T-cell (primary cell): ENCODE data around the gene EBNA1BP2. TPM values are rescaled to one million over a fixed set of nuclear protein-coding genes. Genes with fewer than 3 reads are reported as not detected.
"Not testable (repeated sequence)": the region's sequence is repeated elsewhere in the genome, so short reads cannot be mapped to it uniquely, and the experiment has no call there.

ENCODE experiments used
- ATAC-seq, 4 experiments: fragments of 200-7000 bp in 3 of 4; fragments of 150-1000 bp in 1 of 4; cut with Tn5 transposase; replicated peaks in 1 of 4; 1 replicate in 3 of 4; 2 replicates in 1 of 4; pipeline ENCODE4 v1.10.0; 2021; ENCODE audit warnings: moderate library complexity in 3 of 4, mild to moderate bottlenecking in 2 of 4, moderate number of reproducible peaks in 1 of 4
- CTCF ChIA-PET, 2 donors: fragments of 300-600 bp; sonication (Branson Sonifier 250); formaldehyde crosslinking; loops; one replicate each; lab custom pipeline; 2022; ENCODE audit warnings: antibody characterized with exemption in 2 of 2; lab: Charles Lee
- POLR2A ChIA-PET, 2 donors: fragments of 300-600 bp; sonication (Branson Sonifier 250); formaldehyde crosslinking; loops; one replicate each; lab custom pipeline; 2022; ENCODE audit warnings: antibody characterized with exemption in 2 of 2; lab: Charles Lee
- DNase-seq, 35 experiments: peaks; one replicate each; pipeline versions ENCODE4 v3.0.0 to v3.0.0-alpha.2; 2013 to 2023
- H3K27ac ChIP-seq: one replicate; pipeline ENCODE4 v1.5.1; 2013; ENCODE audit warnings: low read length
- H3K27me3 ChIP-seq, 2 experiments: replicated peaks in 1 of 2; 1 replicate in 1 of 2; 2 replicates in 1 of 2; pipeline versions ENCODE4 v1.6.1 to v1.7.0; 2013; ENCODE audit warnings: low read length in 1 of 2, mixed read lengths in 1 of 2; ENCODE audit not compliant: control insufficient read depth in 2 of 2, insufficient read depth in 2 of 2; ENCODE audit errors: extremely low read depth in 1 of 2
- H3K36me3 ChIP-seq, 2 donors: 1 replicate in 1 of 2; 2 replicates in 1 of 2; pipeline versions ENCODE4 v1.6.1 to v1.7.0; 2013; ENCODE audit warnings: low read length in 1 of 2; ENCODE audit not compliant: control insufficient read depth in 2 of 2, insufficient read depth in 1 of 2; ENCODE audit errors: extremely low read depth in 1 of 2
- H3K4me1 ChIP-seq, 2 experiments: 1 replicate in 1 of 2; 2 replicates in 1 of 2; pipeline versions ENCODE4 v1.6.1 to v1.7.0; 2013; ENCODE audit warnings: low read length in 2 of 2, mixed read lengths in 1 of 2; ENCODE audit not compliant: insufficient read depth in 2 of 2, control insufficient read depth in 1 of 2; ENCODE audit errors: extremely low read depth in 1 of 2
- H3K4me3 ChIP-seq, 2 donors: 1 replicate in 1 of 2; 2 replicates in 1 of 2; pipeline versions ENCODE4 v1.5.1 to v1.7.0; 2013; ENCODE audit warnings: mild to moderate bottlenecking in 2 of 2, low read length in 1 of 2, moderate library complexity in 1 of 2; ENCODE audit not compliant: control insufficient read depth in 1 of 2; ENCODE audit errors: extremely low read depth in 1 of 2
- H3K9me3 ChIP-seq: 2 replicates; pipeline ENCODE4 v1.7.0; 2013
- H3K27ac Mint-ChIP-seq, 2 donors: one replicate each; pipeline ENCODE4 v1.8.0; 2020 to 2021; ENCODE audit warnings: mild to moderate bottlenecking in 2 of 2, mixed read lengths in 2 of 2
- H3K27me3 Mint-ChIP-seq, 2 donors: one replicate each; pipeline ENCODE4 v1.8.0; 2021 to 2022; ENCODE audit warnings: mixed read lengths in 2 of 2
- H3K36me3 Mint-ChIP-seq: one replicate; pipeline ENCODE4 v1.8.0; 2021; ENCODE audit warnings: mixed read lengths
- H3K4me1 Mint-ChIP-seq, 3 donors: one replicate each; pipeline ENCODE4 v1.8.0; 2020 to 2022; ENCODE audit warnings: mixed read lengths in 3 of 3, mild to moderate bottlenecking in 1 of 3
- H3K4me3 Mint-ChIP-seq, 3 donors: one replicate each; pipeline ENCODE4 v1.8.0; 2020 to 2022; ENCODE audit warnings: mild to moderate bottlenecking in 3 of 3, mixed read lengths in 3 of 3, moderate library complexity in 3 of 3
- H3K9me3 Mint-ChIP-seq, 3 donors: one replicate each; pipeline ENCODE4 v1.8.0; 2020 to 2022; ENCODE audit warnings: mixed read lengths in 3 of 3
- WGBS: methylation state at CpG from one replicate; pipeline ENCODE4 v1.1.5; 2013; ENCODE audit warnings: missing lambda C conversion rate; ENCODE audit not compliant: insufficient coverage; 5-methylcytosine and 5-hydroxymethylcytosine counted together
- total RNA-seq, 35 experiments: library from RNA in 6 of 35; stranded (reverse) in 6 of 35; fragments of 120-200 nt in 1 of 35; gene quantifications; one replicate each; pipeline versions ENCODE4 v1.2.1 to v1.2.4 and lab custom pipeline; 2013 to 2026

Gene EBNA1BP2
- total RNA-seq, 5 donors from 2014 or later (not counting 1 experiment from before 2014, with no cell fraction given): 18.4 to 38.1 (median 31.2) TPM

GRCh38 chr1:43119928-43120586, 52.0 kb downstream of the EBNA1BP2 start:
- peak overlapping the region in 2 of 3 donors; percentile 39 to 50 for H3K4me3 Mint-ChIP-seq
- WGBS: 96% methylated on average over 5 of the region's 35 CpGs
- H3K36me3 ChIP-seq, CTCF ChIA-PET, H3K4me1 Mint-ChIP-seq, DNase-seq, H3K4me3 ChIP-seq, H3K36me3 Mint-ChIP-seq, H3K9me3 ChIP-seq, H3K27ac Mint-ChIP-seq, H3K9me3 Mint-ChIP-seq, ATAC-seq, H3K27me3 ChIP-seq, H3K27ac ChIP-seq, H3K4me1 ChIP-seq: not testable (repeated sequence)
- H3K27me3 Mint-ChIP-seq: peaks cover 19 to 22% of the 10 kb centered on the region in 2 donors
- POLR2A ChIA-PET: interaction anchor here in 1 of 2 donors (0.5 kb wide), 1 partner anchor 401 kb away, joined by 3 read pairs; no protein-coding TSS in a partner anchor

Other genes starting within 250 kb of the EBNA1BP2 start
- 10 to 100 TPM; 72.0 to 91.7 (median 83.9) TPM for gene SLC2A1, start 213.4 kb downstream of the EBNA1BP2 start, total RNA-seq
- gene CFAP57, start within 50 bp of the EBNA1BP2 start, total RNA-seq: under 1 TPM in 1 of 5 donors, not detected in 4; 0.07 TPM
- gene TMEM125, start 97.7 kb upstream of the EBNA1BP2 start, total RNA-seq: under 1 TPM in 3 of 5 donors, not detected in 2; 0.20 to 0.46 (median 0.35) TPM
- under 1 TPM in 2 of 5 donors, not detected in 3; 0.16 to 0.32 TPM for gene C1orf210, start 113.3 kb upstream of the EBNA1BP2 start, total RNA-seq
- gene TIE1, start 128.7 kb upstream of the EBNA1BP2 start, total RNA-seq: 1 to 10 TPM in 1 of 5 donors, under 1 TPM in 4; 0.26 to 1.9 (median 0.32) TPM
- gene MPL, start 165.5 kb upstream of the EBNA1BP2 start, total RNA-seq: under 1 TPM in 3 of 5 donors, not detected in 2; 0.26 to 0.63 (median 0.61) TPM
- gene CDC20, start 186.7 kb upstream of the EBNA1BP2 start, total RNA-seq: 1 to 10 TPM in 4 of 5 donors, under 1 TPM in 1; 0.88 to 2.8 (median 1.9) TPM
- 10 to 100 TPM; 32.3 to 49.2 (median 45.1) TPM for gene ELOVL1, start 195.7 kb upstream of the EBNA1BP2 start, total RNA-seq
- 10 to 100 TPM; 11.4 to 32.9 (median 29.5) TPM for gene MED8, start 217.5 kb upstream of the EBNA1BP2 start, total RNA-seq
- gene SZT2, start 217.6 kb upstream of the EBNA1BP2 start, total RNA-seq: 100 to 1,000 TPM; 106 to 137 (median 130) TPM